ENCODE data around the gene APP. TPM values are rescaled to one million over a fixed set of nuclear protein-coding genes. Genes with fewer than 3 reads are reported as not detected.

The APP gene
- total and polyA plus RNA-seq, 10 of the 15 experiments (the other 5 are each of a cell fraction or from before 2014, with no cell fraction given), result 8.8 to 94.9 (median 51.0) TPM

GRCh38 chr21:25939396-25939761, 231.2 kb downstream of the APP start:
- intact Hi-C loops (cut with micrococcal nuclease; ENCODE audit: unreplicated experiment), result no loop called here
- no TSS peak for BruUV-seq (replicated peaks)
- CTCF ChIA-PET, result no interaction called here
- Histone ChIP-seq H3K4me3 (no peak overlapping the region), H3K4me2 (ENCODE audit: control insufficient read depth, insufficient read depth) (no peak overlapping the region), H3K4me1 (ENCODE audit: control insufficient read depth, insufficient read depth, low read length) (peaks cover 7% of the 10 kb centered on the region), H3K27me3 (replicated peaks in 1 of 2; ENCODE audit: control insufficient read depth in 2 of 2, insufficient read depth in 2 of 2, low read length in 1 of 2) (no peaks in the 10 kb centered on the region), H2AFZ (ENCODE audit: control insufficient read depth, low read depth, low read length) (no peak overlapping the region), H3K9ac (ENCODE audit: control insufficient read depth, insufficient read depth, low read length) (no peak overlapping the region), H4K20me1 (ENCODE audit: control insufficient read depth, insufficient read depth) (no peaks in the 10 kb centered on the region), H3K9me3 (replicated peaks; ENCODE audit: control insufficient read depth, insufficient read depth, low read length) (no peaks in the 10 kb centered on the region), H3K27ac (ENCODE audit: control insufficient read depth, insufficient read depth) (no peak overlapping the region), H3K79me2 (ENCODE audit: control insufficient read depth, insufficient read depth, low read length) (no peaks in the 10 kb centered on the region), H3K36me3 (ENCODE audit: control insufficient read depth in 2 of 2, insufficient read depth in 2 of 2, low read length in 1 of 2) (no peaks in the 10 kb centered on the region)
- SMC1A ChIA-PET (ENCODE audit: uncharacterized antibody, unreplicated experiment), result interaction anchor here (1.0 kb wide), 2 partner anchors 8 to 9 kb away, joined by 3 to 4 read pairs; no protein-coding TSS in a partner anchor
- DNase-seq (ENCODE audit: low read depth, low spot score) (no peak), FAIRE-seq (no peak), ATAC-seq (no peak)
- RAD21 ChIA-PET (ENCODE audit: unreplicated experiment), result no interaction called here
- 0% methylated on average over 1 of the region's 1 CpG for WGBS (ENCODE audit: insufficient coverage, insufficient replicate concordance, low lambda C conversion rate, missing lambda C conversion rate)
- POLR2A ChIA-PET, result no interaction called here
- in situ Hi-C loops (cut with MboI), result no loop called here
- TF ChIP-seq WRNIP1 (IDR thresholded peaks at IDR 0.05; ENCODE audit: borderline replicate concordance, low read depth, low read length) (no peak), POU2F2 (IDR thresholded peaks at IDR 0.05; ENCODE audit: borderline replicate concordance, low read depth, low read length) (no peak), PKNOX1 (IDR thresholded peaks at IDR 0.05) (no peak), EGR1 (IDR thresholded peaks at IDR 0.05; ENCODE audit: borderline replicate concordance in 1 of 2, low read depth in 2 of 2, low read length in 2 of 2) (no peak), SMAD5 (IDR thresholded peaks at IDR 0.05; ENCODE audit: low read depth) (no peak), MTA3 (IDR thresholded peaks at IDR 0.05; ENCODE audit: borderline replicate concordance, low read length) (no peak), BCL3 (IDR thresholded peaks at IDR 0.05; ENCODE audit: borderline replicate concordance, insufficient read depth, low read depth, low read length, poor library complexity, severe bottlenecking) (no peak), RCOR1 (conservative IDR thresholded peaks at IDR 0.05; ENCODE audit: low read depth, low read length) (no peak), BHLHE40 (IDR thresholded peaks at IDR 0.05; ENCODE audit: borderline replicate concordance in 1 of 2, low read depth in 2 of 2, low read length in 1 of 2) (no peak), NFIC (IDR thresholded peaks at IDR 0.05; ENCODE audit: low read depth, low read length) (no peak), USF2 (IDR thresholded peaks at IDR 0.05; ENCODE audit: borderline replicate concordance, low read depth, low read length) (no peak), PRDM15 (CRISPR knock-in tag; IDR thresholded peaks at IDR 0.05) (no peak), TCF12 (IDR thresholded peaks at IDR 0.05; ENCODE audit: low read depth, low read length) (no peak), RBBP5 (conservative IDR thresholded peaks at IDR 0.05) (no peak)

Measured in GM12878 (cell line).